Skeletal muscle cell (primary cell): ENCODE measurements around the gene GMEB1.
"Not testable (repeated sequence)": the region's sequence is repeated elsewhere in the genome, so short reads cannot be mapped to it uniquely, and the experiment has no call there.

Experiments used
- DNase-seq: peaks from one replicate; pipeline ENCODE4 v3.0.0-alpha.2; 2010; ENCODE audit warnings: low read depth
- H3K4me3 ChIP-seq: 2 replicates; pipeline ENCODE4 v1.5.1; 2011; ENCODE audit warnings: low read depth, mild to moderate bottlenecking, control low read depth, low read length, moderate library complexity

Gene GMEB1

GRCh38 chr1:28668956-28669723 lies 556 bp downstream of the GMEB1 start:
- DNase-seq, result no peak
- H3K4me3 ChIP-seq, result peak overlapping the region; percentile 84

GRCh38 chr1:28671254-28671780 lies 2.7 kb downstream of the GMEB1 start:
- H3K4me3 ChIP-seq, result no peak overlapping the region
- no peak for DNase-seq

- not testable (repeated sequence) for DNase-seq, H3K4me3 ChIP-seq
Observed at GRCh38 chr1:28672971-28673370, 4.4 kb downstream of the GMEB1 start.

- DNase-seq, result no peak
- H3K4me3 ChIP-seq, result no peak overlapping the region
Observed at GRCh38 chr1:28675924-28676257, 7.3 kb downstream of the GMEB1 start.

- no peak for DNase-seq
- H3K4me3 ChIP-seq, result no peak overlapping the region
Observed at GRCh38 chr1:28680151-28680550, 11.6 kb downstream of the GMEB1 start.

- no peak overlapping the region for H3K4me3 ChIP-seq
- DNase-seq, result no peak
Observed at GRCh38 chr1:28682840-28683239, 14.3 kb downstream of the GMEB1 start.

- DNase-seq, result no peak
- H3K4me3 ChIP-seq, result no peak overlapping the region
Observed at GRCh38 chr1:28684937-28685336, 16.4 kb downstream of the GMEB1 start.

- H3K4me3 ChIP-seq, DNase-seq: not testable (repeated sequence)
Observed at GRCh38 chr1:28691627-28692026, 23.0 kb downstream of the GMEB1 start.

- DNase-seq, result no peak
Observed at GRCh38 chr1:28703629-28704028, 35.0 kb downstream of the GMEB1 start.

GRCh38 chr1:28716336-28716735 lies 47.8 kb downstream of the GMEB1 start:
- H3K4me3 ChIP-seq, result no peak overlapping the region
- no peak for DNase-seq

More at GRCh38 chr1:28703629-28704028, 35.0 kb downstream of the GMEB1 start:
- H3K4me3 ChIP-seq, result no peak overlapping the region

- DNase-seq, result no peak
- no peak overlapping the region for H3K4me3 ChIP-seq
Observed at GRCh38 chr1:28718166-28718565, 49.6 kb downstream of the GMEB1 start.

GRCh38 chr1:28718586-28719331 lies 50.2 kb downstream of the GMEB1 start:
- DNase-seq, result no peak
- no peak overlapping the region for H3K4me3 ChIP-seq

- no peak for DNase-seq
- no peak overlapping the region for H3K4me3 ChIP-seq
Observed at GRCh38 chr1:28719332-28719619, 50.7 kb downstream of the GMEB1 start.

- no peak for DNase-seq
- H3K4me3 ChIP-seq, result no peak overlapping the region
Observed at GRCh38 chr1:28720376-28720775, 51.8 kb downstream of the GMEB1 start.

- not testable (repeated sequence) for H3K4me3 ChIP-seq, DNase-seq
Observed at GRCh38 chr1:28721927-28722326, 53.3 kb downstream of the GMEB1 start.

- DNase-seq, H3K4me3 ChIP-seq: not testable (repeated sequence)
Observed at GRCh38 chr1:28725365-28725764, 56.8 kb downstream of the GMEB1 start.

GRCh38 chr1:28735961-28736449 lies 67.4 kb downstream of the GMEB1 start:
- no peak for DNase-seq
- H3K4me3 ChIP-seq, result peak overlapping the region; percentile 80

GRCh38 chr1:28736450-28737306 lies 68.1 kb downstream of the GMEB1 start, which contains the start of gene YTHDF2:
YTHDF2 (plus strand) TSS chr1:28736940; CDS start chr1:28737121, 181 bp downstream.
- DNase-seq, result peak; percentile 88
- H3K4me3 ChIP-seq, result peak within 1 kb of the TSS; percentile 80

- DNase-seq, result no peak
- H3K4me3 ChIP-seq, result peak overlapping the region; percentile 80
Observed at GRCh38 chr1:28737307-28738132, 68.9 kb downstream of the GMEB1 start.
